ENCODE data around the gene CPA3.

CPA3 gene

DNA sequence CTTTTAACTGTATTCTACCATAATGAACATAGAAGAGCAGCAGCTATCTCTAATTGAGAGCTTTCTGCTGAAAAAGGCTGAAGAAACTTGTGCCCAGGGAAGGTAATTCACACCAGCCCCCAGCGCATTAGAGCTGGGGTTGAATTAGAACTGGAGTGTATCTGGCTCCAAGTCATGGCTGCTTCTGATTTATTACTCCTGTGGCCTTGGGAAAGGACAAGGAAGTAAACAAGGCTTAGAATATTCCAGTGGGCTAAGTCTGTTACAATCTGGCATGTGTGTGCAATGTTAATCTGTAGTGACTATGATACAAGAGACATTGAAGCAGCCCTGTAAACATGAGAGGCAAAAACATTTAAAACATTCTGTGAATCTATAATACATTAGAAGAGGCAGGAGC is 18.1 kb downstream of the CPA3 start:
- no peak overlapping the region for H3K9ac ChIP-seq (ENCODE audit: low read length)
- no peak overlapping the region for H3K4me3 ChIP-seq (ENCODE audit: low read depth, low read length)
- no peak overlapping the region for H3K27ac ChIP-seq (ENCODE audit: low read depth, low read length)
- H3K27me3 ChIP-seq (ENCODE audit: control insufficient read depth, insufficient read depth, low read length): no peaks in the 10 kb centered on the region
- H3K36me3 ChIP-seq (ENCODE audit: control insufficient read depth, insufficient read depth, low read length): no peaks in the 10 kb centered on the region
- no peaks in the 10 kb centered on the region for H3K4me1 ChIP-seq (ENCODE audit: control insufficient read depth, insufficient read depth, low read length)
- H3K9me3 ChIP-seq (ENCODE audit: control insufficient read depth, insufficient read depth, low read depth, low read length): no peaks in the 10 kb centered on the region

DNA sequence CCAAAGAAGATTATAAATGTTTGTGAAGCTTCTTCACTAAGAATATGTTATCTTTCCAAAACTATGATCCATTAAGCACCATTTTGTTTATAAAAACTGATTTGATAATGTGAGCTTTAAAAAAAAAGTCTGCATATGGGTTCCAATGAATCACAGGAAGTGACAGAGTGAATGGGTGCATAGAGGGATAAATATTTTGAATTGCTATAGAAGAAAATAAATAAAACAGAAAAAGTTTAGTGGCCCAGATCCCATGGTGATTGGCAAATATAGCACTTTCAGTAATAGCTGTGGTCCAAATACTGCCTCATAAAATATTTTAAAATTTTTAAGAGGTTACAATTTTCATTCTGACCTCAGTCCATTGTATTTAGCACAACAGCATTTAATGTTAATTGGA is 19.2 kb downstream of the CPA3 start:
- no peaks in the 10 kb centered on the region for H3K36me3 ChIP-seq (ENCODE audit: control insufficient read depth, insufficient read depth, low read length)
- H3K9ac ChIP-seq (ENCODE audit: low read length): no peak overlapping the region
- no peaks in the 10 kb centered on the region for H3K9me3 ChIP-seq (ENCODE audit: control insufficient read depth, insufficient read depth, low read depth, low read length)
- H3K27me3 ChIP-seq (ENCODE audit: control insufficient read depth, insufficient read depth, low read length): no peaks in the 10 kb centered on the region
- H3K4me3 ChIP-seq (ENCODE audit: low read depth, low read length): no peak overlapping the region
- H3K27ac ChIP-seq (ENCODE audit: low read depth, low read length): no peak overlapping the region
- H3K4me1 ChIP-seq (ENCODE audit: control insufficient read depth, insufficient read depth, low read length): no peaks in the 10 kb centered on the region

DNA sequence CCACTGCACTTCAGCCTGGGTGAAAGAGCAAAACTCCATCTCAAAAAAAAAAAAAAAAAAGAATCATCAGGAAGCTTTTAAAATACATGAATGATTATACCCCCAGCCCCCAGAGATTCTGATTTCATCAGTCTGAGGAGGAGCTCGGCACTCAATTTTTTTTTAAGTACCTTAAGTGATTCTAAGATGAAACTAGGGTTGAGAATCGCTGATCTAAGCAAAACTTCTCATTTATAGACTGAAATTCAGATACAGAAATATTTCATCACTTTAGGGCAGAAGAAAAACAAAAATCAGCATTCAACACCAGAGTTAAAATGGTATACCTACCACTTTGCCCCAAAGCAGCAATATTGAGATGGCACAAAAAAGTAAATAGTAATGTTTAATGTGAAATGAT is 24.7 kb downstream of the CPA3 start:
- H3K36me3 ChIP-seq (ENCODE audit: control insufficient read depth, insufficient read depth, low read length): no peaks in the 10 kb centered on the region
- no peaks in the 10 kb centered on the region for H3K9me3 ChIP-seq (ENCODE audit: control insufficient read depth, insufficient read depth, low read depth, low read length)
- no peaks in the 10 kb centered on the region for H3K27me3 ChIP-seq (ENCODE audit: control insufficient read depth, insufficient read depth, low read length)
- H3K9ac ChIP-seq (ENCODE audit: low read length): no peak overlapping the region
- no peaks in the 10 kb centered on the region for H3K4me1 ChIP-seq (ENCODE audit: control insufficient read depth, insufficient read depth, low read length)
- no peak overlapping the region for H3K27ac ChIP-seq (ENCODE audit: low read depth, low read length)
- no peak overlapping the region for H3K4me3 ChIP-seq (ENCODE audit: low read depth, low read length)

DNA sequence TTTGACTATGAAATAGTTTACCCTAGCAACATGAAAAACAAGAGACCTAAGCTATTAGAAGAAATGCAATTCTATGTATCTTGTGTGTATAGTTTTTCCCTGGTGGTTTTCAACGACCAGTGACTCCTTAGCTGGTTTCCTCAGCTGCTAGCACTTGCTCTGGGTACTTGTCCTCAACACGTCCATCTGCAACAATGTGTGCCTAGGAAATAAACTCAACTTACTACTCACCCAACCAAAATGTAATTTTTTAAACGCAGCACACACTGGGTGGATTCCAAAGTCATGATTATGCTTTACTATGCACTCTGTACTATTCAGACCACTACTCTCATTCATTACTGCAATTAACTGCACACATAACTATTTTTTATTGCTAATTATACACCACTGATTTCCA is 31.0 kb downstream of the CPA3 start:
- Histone ChIP-seq H3K9ac (ENCODE audit: low read length) (no peak overlapping the region), H3K9me3 (ENCODE audit: control insufficient read depth, insufficient read depth, low read depth, low read length) (no peaks in the 10 kb centered on the region), H3K36me3 (ENCODE audit: control insufficient read depth, insufficient read depth, low read length) (no peaks in the 10 kb centered on the region), H3K4me3 (ENCODE audit: low read depth, low read length) (no peak overlapping the region), H3K4me1 (ENCODE audit: control insufficient read depth, insufficient read depth, low read length) (no peaks in the 10 kb centered on the region), H3K27ac (ENCODE audit: low read depth, low read length) (no peak overlapping the region), H3K27me3 (ENCODE audit: control insufficient read depth, insufficient read depth, low read length) (no peaks in the 10 kb centered on the region)

- Histone ChIP-seq H3K27ac (ENCODE audit: low read depth, low read length) (no peak overlapping the region), H3K4me3 (ENCODE audit: low read depth, low read length) (no peak overlapping the region), H3K9ac (ENCODE audit: low read length) (no peak overlapping the region), H3K4me1 (ENCODE audit: control insufficient read depth, insufficient read depth, low read length) (no peaks in the 10 kb centered on the region), H3K9me3 (ENCODE audit: control insufficient read depth, insufficient read depth, low read depth, low read length) (no peaks in the 10 kb centered on the region), H3K27me3 (ENCODE audit: control insufficient read depth, insufficient read depth, low read length) (no peaks in the 10 kb centered on the region), H3K36me3 (ENCODE audit: control insufficient read depth, insufficient read depth, low read length) (no peaks in the 10 kb centered on the region)
Measured at GRCh38 chr3:148901987-148902791, 37.1 kb downstream of the CPA3 start.

DNA sequence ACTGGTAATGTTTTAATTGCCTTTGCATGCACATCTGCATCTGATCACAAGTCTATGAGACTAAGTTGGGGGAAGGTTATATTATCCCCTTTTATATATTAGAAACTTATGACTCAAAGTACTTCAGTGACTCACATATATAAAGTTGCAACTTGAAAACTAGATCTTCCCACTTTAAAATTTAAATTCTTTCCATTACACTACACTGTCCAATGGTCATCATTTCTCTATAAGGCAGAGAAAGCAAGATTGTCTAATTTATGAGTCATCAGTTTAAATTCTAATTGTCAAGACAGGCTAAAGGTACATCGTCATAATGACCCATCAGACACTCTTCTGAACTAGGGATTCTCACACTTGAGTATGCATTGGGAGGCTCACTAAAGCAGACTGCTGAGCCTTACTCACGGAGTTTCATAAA is 37.9 kb downstream of the CPA3 start:
- H3K9ac ChIP-seq (ENCODE audit: low read length): no peak overlapping the region
- no peaks in the 10 kb centered on the region for H3K27me3 ChIP-seq (ENCODE audit: control insufficient read depth, insufficient read depth, low read length)
- no peak overlapping the region for H3K4me3 ChIP-seq (ENCODE audit: low read depth, low read length)
- H3K9me3 ChIP-seq (ENCODE audit: control insufficient read depth, insufficient read depth, low read depth, low read length): no peaks in the 10 kb centered on the region
- no peaks in the 10 kb centered on the region for H3K36me3 ChIP-seq (ENCODE audit: control insufficient read depth, insufficient read depth, low read length)
- H3K27ac ChIP-seq (ENCODE audit: low read depth, low read length): no peak overlapping the region
- H3K4me1 ChIP-seq (ENCODE audit: control insufficient read depth, insufficient read depth, low read length): no peaks in the 10 kb centered on the region

DNA sequence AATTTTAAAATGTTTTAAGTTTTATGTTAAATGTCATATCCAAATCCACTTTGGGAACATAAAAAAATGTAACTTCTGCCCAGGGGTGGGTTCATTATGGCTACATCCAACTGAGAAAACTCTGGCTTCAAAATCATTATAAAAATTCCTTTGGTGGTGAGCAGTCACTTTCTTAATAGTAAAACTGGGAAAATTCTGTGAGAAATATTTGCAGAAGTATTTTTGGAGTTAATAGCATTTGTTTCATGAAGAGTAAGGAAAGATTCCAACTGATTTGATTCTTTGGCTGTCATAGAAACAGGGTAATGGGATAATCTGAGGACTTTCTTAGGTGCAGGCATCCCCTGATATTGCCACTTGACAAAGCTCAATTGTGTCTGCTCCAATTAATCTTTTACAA is 38.8 kb downstream of the CPA3 start:
- H3K4me3 ChIP-seq (ENCODE audit: low read depth, low read length): no peak overlapping the region
- H3K9ac ChIP-seq (ENCODE audit: low read length): no peak overlapping the region
- no peaks in the 10 kb centered on the region for H3K9me3 ChIP-seq (ENCODE audit: control insufficient read depth, insufficient read depth, low read depth, low read length)
- no peaks in the 10 kb centered on the region for H3K4me1 ChIP-seq (ENCODE audit: control insufficient read depth, insufficient read depth, low read length)
- no peaks in the 10 kb centered on the region for H3K27me3 ChIP-seq (ENCODE audit: control insufficient read depth, insufficient read depth, low read length)
- no peaks in the 10 kb centered on the region for H3K36me3 ChIP-seq (ENCODE audit: control insufficient read depth, insufficient read depth, low read length)
- no peak overlapping the region for H3K27ac ChIP-seq (ENCODE audit: low read depth, low read length)

GRCh38 chr3:148906667-148907066 is 41.6 kb downstream of the CPA3 start:
- no peaks in the 10 kb centered on the region for H3K27me3 ChIP-seq (ENCODE audit: control insufficient read depth, insufficient read depth, low read length)
- peaks cover 7% of the 10 kb centered on the region for H3K4me1 ChIP-seq (ENCODE audit: control insufficient read depth, insufficient read depth, low read length)
- H3K9ac ChIP-seq (ENCODE audit: low read length): no peak overlapping the region
- H3K36me3 ChIP-seq (ENCODE audit: control insufficient read depth, insufficient read depth, low read length): no peaks in the 10 kb centered on the region
- no peak overlapping the region for H3K27ac ChIP-seq (ENCODE audit: low read depth, low read length)
- H3K4me3 ChIP-seq (ENCODE audit: low read depth, low read length): no peak overlapping the region
- H3K9me3 ChIP-seq (ENCODE audit: control insufficient read depth, insufficient read depth, low read depth, low read length): no peaks in the 10 kb centered on the region

DNA sequence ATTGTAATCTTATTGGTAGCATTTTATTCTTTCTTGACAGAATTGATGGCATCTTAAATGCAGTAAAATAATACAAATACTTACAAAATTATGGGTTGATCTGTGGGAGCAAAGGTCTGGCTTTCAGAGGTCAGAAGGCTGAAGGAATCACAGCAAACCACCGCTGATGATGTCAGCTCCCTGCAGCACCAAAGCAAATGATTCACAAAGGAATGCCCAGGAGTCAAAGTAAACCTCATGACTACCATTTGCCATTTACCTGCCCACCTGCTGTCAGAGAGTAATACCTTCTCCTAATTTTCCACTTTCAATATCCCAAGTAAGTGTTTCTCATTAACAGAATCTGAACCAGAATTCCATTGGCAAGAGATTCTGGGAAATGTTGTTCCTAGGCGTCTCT is 46.1 kb downstream of the CPA3 start:
- Histone ChIP-seq H3K9ac (ENCODE audit: low read length) (no peak overlapping the region), H3K27me3 (ENCODE audit: control insufficient read depth, insufficient read depth, low read length) (no peaks in the 10 kb centered on the region), H3K4me1 (ENCODE audit: control insufficient read depth, insufficient read depth, low read length) (peaks cover 8% of the 10 kb centered on the region), H3K4me3 (ENCODE audit: low read depth, low read length) (no peak overlapping the region), H3K9me3 (ENCODE audit: control insufficient read depth, insufficient read depth, low read depth, low read length) (no peaks in the 10 kb centered on the region), H3K27ac (ENCODE audit: low read depth, low read length) (no peak overlapping the region), H3K36me3 (ENCODE audit: control insufficient read depth, insufficient read depth, low read length) (no peaks in the 10 kb centered on the region)

DNA sequence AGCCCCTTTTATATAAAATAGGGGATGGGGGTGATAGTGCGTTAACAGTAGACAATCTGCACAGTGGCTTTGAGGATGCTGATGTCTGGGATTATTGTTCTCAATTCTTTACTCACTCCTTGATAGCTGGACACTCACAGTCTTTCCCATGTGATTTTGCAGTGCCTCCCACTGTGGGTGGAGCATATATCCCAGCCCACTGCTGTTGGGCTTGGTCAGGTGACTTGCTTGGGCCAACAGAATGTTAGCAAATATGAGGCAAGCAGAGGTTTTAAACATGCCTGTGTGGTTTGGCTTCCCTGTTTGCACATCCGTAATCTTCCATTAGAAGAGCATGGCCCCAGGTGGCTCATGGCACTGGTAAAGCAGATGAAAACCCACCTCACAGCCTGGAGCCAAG is 46.5 kb downstream of the CPA3 start:
- Histone ChIP-seq H3K9me3 (ENCODE audit: control insufficient read depth, insufficient read depth, low read depth, low read length) (no peaks in the 10 kb centered on the region), H3K4me3 (ENCODE audit: low read depth, low read length) (no peak overlapping the region), H3K27me3 (ENCODE audit: control insufficient read depth, insufficient read depth, low read length) (no peaks in the 10 kb centered on the region), H3K36me3 (ENCODE audit: control insufficient read depth, insufficient read depth, low read length) (no peaks in the 10 kb centered on the region), H3K9ac (ENCODE audit: low read length) (no peak overlapping the region), H3K4me1 (ENCODE audit: control insufficient read depth, insufficient read depth, low read length) (peaks cover 8% of the 10 kb centered on the region), H3K27ac (ENCODE audit: low read depth, low read length) (no peak overlapping the region)

- Histone ChIP-seq H3K9ac (ENCODE audit: low read length) (no peak overlapping the region), H3K36me3 (ENCODE audit: control insufficient read depth, insufficient read depth, low read length) (no peaks in the 10 kb centered on the region), H3K27me3 (ENCODE audit: control insufficient read depth, insufficient read depth, low read length) (no peaks in the 10 kb centered on the region), H3K4me3 (ENCODE audit: low read depth, low read length) (no peak overlapping the region), H3K4me1 (ENCODE audit: control insufficient read depth, insufficient read depth, low read length) (peaks cover 8% of the 10 kb centered on the region), H3K9me3 (ENCODE audit: control insufficient read depth, insufficient read depth, low read depth, low read length) (no peaks in the 10 kb centered on the region), H3K27ac (ENCODE audit: low read depth, low read length) (no peak overlapping the region)
Measured at GRCh38 chr3:148914936-148915690, 50.0 kb downstream of the CPA3 start.
